ENCODE measurements around the gene ZNF23. TPM values are rescaled to one million over a fixed set of nuclear protein-coding genes. Genes with fewer than 3 reads are reported as not detected.

ZNF23 gene
- total RNA-seq, 1 experiment from 2014 or later, result 11.1 TPM

DNA sequence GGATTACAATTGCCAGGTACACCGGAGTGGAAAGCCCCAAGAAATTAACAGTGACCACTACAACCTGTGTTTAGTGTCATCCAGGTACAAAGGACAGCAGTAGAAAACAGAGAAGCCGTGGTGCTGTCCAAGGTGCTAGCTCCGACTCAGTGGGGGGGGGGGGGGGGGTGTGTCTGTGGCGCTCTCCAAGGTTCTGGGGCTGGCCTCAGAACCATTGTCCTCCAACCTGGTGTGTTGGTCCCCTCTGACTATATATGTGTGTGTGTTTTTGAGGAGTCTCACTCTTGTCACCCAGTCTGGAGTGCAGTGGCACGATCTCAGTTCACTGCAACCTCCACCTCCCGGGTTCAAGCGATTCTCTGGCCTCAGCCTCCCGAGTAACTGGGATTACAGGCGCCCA, 5.8 kb upstream of the ZNF23 start (continued):
- no peak for TF ChIP-seq CTCF (IDR thresholded peaks at IDR 0.05 in 2 of 3, conservative IDR thresholded peaks at IDR 0.05 in 1 of 3; ENCODE audit: borderline replicate concordance in 1 of 3, insufficient read depth in 1 of 3, low read depth in 2 of 3, low read length in 2 of 3)
- no peak for TF ChIP-seq POLR2A (IDR thresholded peaks at IDR 0.05; ENCODE audit: borderline replicate concordance, extremely low read depth, insufficient read depth, insufficient read length)

- peaks cover 3 to 15% of the 10 kb centered on the region in 2 experiments; a peak in 3 of 4 replicates for H3K4me1 ChIP-seq (ENCODE audit: control insufficient read depth in 1 of 2, insufficient read depth in 2 of 2, low read length in 2 of 2)
- H3K27me3 ChIP-seq (ENCODE audit: insufficient read depth, low read length), result no peaks in the 10 kb centered on the region
- ChIA-PET CTCF (interaction anchor here (0.8 to 1.5 kb wide), 3 partner anchors 10 to 35 kb away, joined by 3 to 4 read pairs (median 3); no protein-coding TSS in a partner anchor), RAD21 (ENCODE audit: low non-redundant PET in 1 of 2, low total read pairs in 2 of 2, uncharacterized antibody in 2 of 2, unreplicated experiment in 2 of 2) (no interaction called here), POLR2A (no interaction called here)
- intact Hi-C loops (cut with micrococcal nuclease), result no loop called here
- no peak overlapping the region for H3K9ac ChIP-seq (ENCODE audit: low read length)
- peaks cover 26% of the 10 kb centered on the region for H3K79me2 ChIP-seq (ENCODE audit: insufficient read depth, low read length)
- H2AFZ ChIP-seq (ENCODE audit: low read depth, low read length, poor library complexity, severe bottlenecking), result no peak overlapping the region
- H4K20me1 ChIP-seq (ENCODE audit: insufficient read depth), result 0 out of 2 replicates have a peak, but pooled peaks cover 6% of the 10 kb centered on the region
- H3K4me3 ChIP-seq (replicated peaks in 1 of 2; ENCODE audit: low read depth in 1 of 2, low read length in 2 of 2), result no peak overlapping the region
- no peaks in the 10 kb centered on the region for H3K9me2 ChIP-seq (ENCODE audit: insufficient read depth)
- H3K27ac ChIP-seq (ENCODE audit: low read depth, low read length), result no peak overlapping the region
- H3K4me2 ChIP-seq (ENCODE audit: low read length), result no peak overlapping the region
- H3K36me3 ChIP-seq (ENCODE audit: control insufficient read depth in 1 of 2, insufficient read depth in 2 of 2, low read length in 2 of 2), result no peaks in the 10 kb centered on the region
- no peaks in the 10 kb centered on the region for H3K9me3 ChIP-seq (ENCODE audit: control insufficient read depth in 1 of 2, insufficient read depth in 1 of 2, low read depth in 1 of 2, low read length in 2 of 2)
- DNase-seq (ENCODE audit: low read depth, low spot score), result no peak
- BruUV-seq (replicated peaks), result no TSS peak
- no peak for ATAC-seq
- no peak for TF ChIP-seq CBX3 (IDR thresholded peaks at IDR 0.05; ENCODE audit: low read depth)
- no peak for TF ChIP-seq ATF3 (IDR thresholded peaks at IDR 0.05)
- TF ChIP-seq YY1 (IDR thresholded peaks at IDR 0.05; ENCODE audit: extremely low read depth, insufficient replicate concordance, low read depth, low read length), result no peak
- no peak for TF ChIP-seq CTCF (IDR thresholded peaks at IDR 0.05 in 2 of 3, conservative IDR thresholded peaks at IDR 0.05 in 1 of 3; ENCODE audit: borderline replicate concordance in 1 of 3, insufficient read depth in 1 of 3, low read depth in 2 of 3, low read length in 2 of 3)
- no peak for TF ChIP-seq REST (IDR thresholded peaks at IDR 0.05; ENCODE audit: low read depth)
- no peak for TF ChIP-seq ELF1 (IDR thresholded peaks at IDR 0.05; ENCODE audit: borderline replicate concordance, low read depth)
- TF ChIP-seq EGR1 (IDR thresholded peaks at IDR 0.05; ENCODE audit: low read depth), result no peak
- no peak for TF ChIP-seq EZH2 (IDR thresholded peaks at IDR 0.05)
- no peak for TF ChIP-seq ZNF274 (IDR thresholded peaks at IDR 0.05; ENCODE audit: low read depth, low read length)
Measured at GRCh38 chr16:71464231-71464630, 2.2 kb upstream of the ZNF23 start.

Measured in HCT116 (cell line).